ENCODE results near the gene PNKD.

DNA sequence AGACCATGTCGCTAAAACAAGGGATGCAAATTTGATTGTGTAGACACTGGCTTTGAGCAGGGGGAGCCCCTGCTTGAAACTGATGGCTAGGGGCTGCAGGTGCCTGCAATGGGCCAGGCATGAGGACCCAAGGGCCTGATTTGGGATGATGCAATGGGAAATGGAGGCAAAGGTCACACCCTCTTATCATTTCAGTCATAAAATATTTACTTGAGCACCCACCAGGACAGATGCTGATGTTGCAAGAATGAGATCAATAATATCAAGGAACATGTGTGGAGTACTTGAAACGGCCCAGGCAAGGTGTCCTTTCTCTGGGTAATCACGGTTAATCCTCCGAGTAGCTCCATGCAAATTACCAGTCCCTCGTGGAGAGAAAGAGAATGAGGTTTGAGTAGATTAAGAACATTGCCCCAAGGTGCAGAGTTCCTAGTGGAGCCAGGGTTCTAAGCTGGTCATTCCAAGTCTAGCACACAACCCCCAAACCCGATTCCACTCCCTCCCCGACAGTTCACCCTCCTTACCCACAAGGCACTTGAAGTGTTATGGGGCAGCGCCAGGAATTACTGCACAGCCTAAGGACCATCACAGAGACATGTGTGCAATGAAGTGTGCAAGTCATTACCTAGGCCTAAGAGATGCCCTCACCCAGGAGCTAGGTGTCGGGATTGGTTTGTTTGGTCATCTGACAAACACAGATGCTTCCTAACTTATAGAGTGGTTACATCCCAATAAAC lies 36.0 kb downstream of the PNKD start:
- no peak for TF ChIP-seq ZFX (IDR thresholded peaks at IDR 0.05; ENCODE audit: borderline replicate concordance)
- TF ChIP-seq, protein P1, sequence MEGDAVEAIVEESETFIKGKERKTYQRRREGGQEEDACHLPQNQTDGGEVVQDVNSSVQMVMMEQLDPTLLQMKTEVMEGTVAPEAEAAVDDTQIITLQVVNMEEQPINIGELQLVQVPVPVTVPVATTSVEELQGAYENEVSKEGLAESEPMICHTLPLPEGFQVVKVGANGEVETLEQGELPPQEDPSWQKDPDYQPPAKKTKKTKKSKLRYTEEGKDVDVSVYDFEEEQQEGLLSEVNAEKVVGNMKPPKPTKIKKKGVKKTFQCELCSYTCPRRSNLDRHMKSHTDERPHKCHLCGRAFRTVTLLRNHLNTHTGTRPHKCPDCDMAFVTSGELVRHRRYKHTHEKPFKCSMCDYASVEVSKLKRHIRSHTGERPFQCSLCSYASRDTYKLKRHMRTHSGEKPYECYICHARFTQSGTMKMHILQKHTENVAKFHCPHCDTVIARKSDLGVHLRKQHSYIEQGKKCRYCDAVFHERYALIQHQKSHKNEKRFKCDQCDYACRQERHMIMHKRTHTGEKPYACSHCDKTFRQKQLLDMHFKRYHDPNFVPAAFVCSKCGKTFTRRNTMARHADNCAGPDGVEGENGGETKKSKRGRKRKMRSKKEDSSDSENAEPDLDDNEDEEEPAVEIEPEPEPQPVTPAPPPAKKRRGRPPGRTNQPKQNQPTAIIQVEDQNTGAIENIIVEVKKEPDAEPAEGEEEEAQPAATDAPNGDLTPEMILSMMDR (IDR thresholded peaks at IDR 0.05): no peak

All from 22Rv1 (cell line).